Right cardiac atrium (tissue), 5 donors: ENCODE data around the gene CEACAM18. TPM values are rescaled to one million over a fixed set of nuclear protein-coding genes. Genes with fewer than 3 reads are reported as not detected.
"Not testable (repeated sequence)": the region's sequence is repeated elsewhere in the genome, so short reads cannot be mapped to it uniquely, and the experiment has no call there.

Experiments used
- ATAC-seq, 2 donors: fragments of 200-7000 bp; cut with Tn5 transposase; one replicate each; pipeline versions ENCODE4 v1.8.0 to v1.9.1; 2020; ENCODE audit warnings: moderate library complexity in 2 of 2, mild to moderate bottlenecking in 1 of 2
- DNase-seq, 3 donors: peaks; one replicate each; pipeline ENCODE4 v3.0.0-alpha.2; 2020
- H3K27ac ChIP-seq: one replicate; pipeline ENCODE4 v1.5.1; 2013; ENCODE audit warnings: mild to moderate bottlenecking, low read length, control low read depth, moderate library complexity
- H3K27me3 ChIP-seq: one replicate; pipeline ENCODE4 v1.6.1; 2013; ENCODE audit not compliant: control insufficient read depth, insufficient read depth
- H3K4me1 ChIP-seq: one replicate; pipeline ENCODE4 v1.6.1; 2013; ENCODE audit warnings: low read length; ENCODE audit not compliant: control insufficient read depth, insufficient read depth
- H3K4me3 ChIP-seq: one replicate; pipeline ENCODE4 v1.5.1; 2013; ENCODE audit warnings: low read length, control low read depth
- H3K9me3 ChIP-seq: one replicate; pipeline ENCODE4 v1.6.1; 2013; ENCODE audit warnings: low read length; ENCODE audit not compliant: control insufficient read depth
- WGBS: extraction: QIAGEN DNeasy Blood & Tissue Kit; methylation state at CpG from one replicate; pipeline ENCODE4 v1.1.7; 2013; 5-methylcytosine and 5-hydroxymethylcytosine counted together
- intact Hi-C, 4 donors: fragments of 100-400 bp; cut with DNase I; formaldehyde crosslinking; loops; one replicate each; pipeline versions ENCODE4 v1.11.0 to v1.14.0; 2022 to 2023
- long read RNA-seq, 4 donors: library from polyadenylated mRNA; unstranded; transcript quantifications; one replicate each; pipeline ENCODE4 v2.0.0, GENCODE V29; 2020 to 2021
- polyA plus RNA-seq: library from polyadenylated mRNA; stranded (reverse); fragments of 200-250 nt; gene quantifications from one replicate; pipeline ENCODE4 v1.2.3, GENCODE V29; 2013
- total RNA-seq, 4 donors: library from RNA; stranded (reverse); fragmentation: NEBNext Ultra II Directional; extraction: Animal tissue kit (Norgen Biotek cat#: 25700); gene quantifications; one replicate each; pipeline ENCODE4 v1.2.1, GENCODE V29; 2021
- donor health status: healthy with polysubstance abuse.
- donor health status: DM: no; HTN: yes; CAD: no.
- donor health status: DM: no; HTN: no; CAD: no.
- donor health status: DM: no; HTN: yes; CAD: no; lungs with severe emphysema.
- donor health status: DM: yes; HTN: yes; CAD: no.

The CEACAM18 gene
- not detected for total RNA-seq
- polyA plus RNA-seq: not detected
- long read RNA-seq, donor 1: 0 reads
- long read RNA-seq, donor 2: 0 reads
- long read RNA-seq, donor 3: 0 reads
- long read RNA-seq, donor 4: 0 reads

DNA sequence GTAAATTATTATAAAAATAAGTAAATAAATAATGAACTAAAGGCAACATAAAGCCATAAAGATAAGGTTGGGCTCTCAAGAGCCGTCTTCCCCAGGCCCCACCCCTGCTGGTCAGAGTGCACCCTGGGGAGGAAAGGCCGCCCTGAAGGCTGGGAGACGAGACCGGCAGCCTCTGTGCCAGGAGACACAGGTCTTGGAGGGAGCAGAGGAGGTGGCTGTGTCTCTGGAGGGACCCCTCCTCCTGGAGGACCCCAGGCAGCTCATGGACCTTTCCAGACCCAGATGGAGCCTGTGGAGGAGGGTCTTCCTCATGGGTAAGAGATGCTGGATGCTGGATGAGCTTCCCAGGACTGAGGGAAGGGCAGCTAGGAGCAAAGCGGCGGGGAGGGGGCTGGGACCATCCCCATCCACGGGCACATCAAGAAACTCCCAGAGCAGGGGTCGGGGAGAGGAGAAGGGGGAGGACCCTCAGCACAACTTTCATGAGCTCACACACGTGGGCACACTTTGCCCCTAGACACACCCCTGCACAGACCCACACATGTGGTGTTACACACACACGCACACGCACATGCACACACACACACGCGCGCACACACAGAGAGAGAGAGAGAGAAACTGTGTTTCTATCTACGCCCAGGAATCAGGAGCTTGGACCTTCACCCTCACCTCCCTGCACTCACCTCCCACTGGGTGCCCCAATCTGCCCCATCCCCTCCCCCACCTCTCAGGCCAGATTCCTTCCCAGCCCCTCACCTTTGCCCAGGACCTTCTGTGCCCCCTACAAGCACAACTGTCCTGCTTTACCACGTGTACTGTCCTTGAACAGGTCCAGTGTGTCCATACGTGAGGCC is at the start of gene CEACAM18:
Gene CEACAM18, plus strand, starts transcription at position 159 of the 854 bp plus-strand sequence.
- DNase-seq: no peak
- Histone ChIP-seq H3K27ac (no peak within 1 kb of the TSS), H3K9me3 (no peaks in the 10 kb centered on the region), H3K27me3 (no peaks in the 10 kb centered on the region), H3K4me3 (no peak within 1 kb of the TSS), H3K4me1 (no peaks in the 10 kb centered on the region)
- intact Hi-C loops: loop anchor here in 1 of 4 donors (10.0 kb wide), 1 partner anchor 336 kb away; no protein-coding TSS in a partner anchor
- WGBS: 61% methylated on average over 17 of the region's 17 CpGs
- no peak for ATAC-seq

DNA sequence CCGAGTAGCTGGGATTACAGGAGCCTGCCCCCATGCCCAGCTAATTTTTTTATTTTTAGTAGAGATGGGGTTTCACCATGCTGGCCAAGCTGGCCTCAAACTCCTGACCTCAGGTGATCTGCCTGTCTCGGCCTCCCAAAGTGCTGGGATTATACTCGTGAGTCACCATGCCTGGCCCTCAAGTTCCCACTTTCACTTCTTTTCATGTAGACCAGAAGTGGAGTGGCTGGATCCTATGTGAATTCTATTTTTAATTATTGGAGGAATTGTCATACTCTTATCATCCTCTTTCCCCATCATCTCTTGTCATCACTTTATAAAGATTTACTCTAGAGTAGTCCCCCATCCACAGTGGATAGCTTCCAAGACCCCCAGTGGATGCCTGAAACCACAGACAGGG is 48.1 kb upstream of the CEACAM18 start:
- H3K27me3 ChIP-seq: no peaks in the 10 kb centered on the region
- H3K9me3 ChIP-seq: no peaks in the 10 kb centered on the region
- H3K4me3 ChIP-seq: no peak overlapping the region
- intact Hi-C loops: no loop called here
- DNase-seq (no peak), ATAC-seq (no peak)
- WGBS: 51% methylated on average over 3 of the region's 3 CpGs
- H3K4me1 ChIP-seq: no peaks in the 10 kb centered on the region
- H3K27ac ChIP-seq: no peak overlapping the region

DNA sequence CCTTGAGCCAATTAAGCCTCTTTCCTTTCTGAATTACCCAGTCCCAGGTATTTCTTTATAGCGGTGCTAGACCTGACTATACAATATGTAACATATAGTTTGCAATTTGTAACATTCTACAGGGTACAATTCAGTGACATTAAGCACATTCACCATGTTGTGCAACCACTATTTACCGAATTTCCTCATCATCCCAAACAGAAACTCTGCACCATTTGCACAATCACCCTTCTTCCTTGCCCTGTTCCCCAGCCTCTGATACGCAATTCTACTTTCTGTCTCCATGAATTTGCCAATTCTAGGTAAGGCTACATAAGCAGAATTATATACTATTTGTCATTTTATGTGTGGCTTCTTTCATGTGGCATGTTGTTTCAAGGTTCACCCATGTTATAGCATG is 47.2 kb upstream of the CEACAM18 start:
- Histone ChIP-seq H3K27ac (peak overlapping the region; percentile 15), H3K9me3 (no peaks in the 10 kb centered on the region), H3K4me1 (no peaks in the 10 kb centered on the region), H3K27me3 (no peaks in the 10 kb centered on the region), H3K4me3 (no peak overlapping the region)
- ATAC-seq: no peak
- WGBS: 42% methylated on average over 3 of the region's 3 CpGs
- intact Hi-C loops: no loop called here
- no peak for DNase-seq

DNA sequence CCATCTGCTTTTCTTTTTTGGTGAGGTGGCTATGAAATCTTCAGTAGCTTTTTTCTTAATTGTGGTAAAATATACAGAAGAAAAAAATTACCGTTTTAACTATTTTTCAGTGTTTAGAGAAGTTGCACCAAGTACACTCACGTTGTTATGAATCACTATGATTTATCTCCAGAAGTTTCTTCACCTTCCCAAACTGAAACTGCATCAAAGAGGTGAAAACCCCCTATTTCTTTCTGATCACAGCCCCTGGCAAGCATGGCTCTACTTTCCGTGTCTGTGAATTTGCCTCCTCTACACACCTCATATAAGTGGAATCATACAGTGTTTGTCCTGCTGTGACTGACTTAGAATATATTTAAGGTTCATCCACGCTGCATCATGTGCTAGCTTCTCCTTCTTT is 45.3 kb upstream of the CEACAM18 start:
- DNase-seq (no peak), ATAC-seq (no peak)
- H3K9me3 ChIP-seq: no peaks in the 10 kb centered on the region
- no peak overlapping the region for H3K4me3 ChIP-seq
- 53% methylated on average over 4 of the region's 4 CpGs for WGBS
- H3K27me3 ChIP-seq: no peaks in the 10 kb centered on the region
- intact Hi-C loops: no loop called here
- no peak overlapping the region for H3K27ac ChIP-seq
- no peaks in the 10 kb centered on the region for H3K4me1 ChIP-seq

DNA sequence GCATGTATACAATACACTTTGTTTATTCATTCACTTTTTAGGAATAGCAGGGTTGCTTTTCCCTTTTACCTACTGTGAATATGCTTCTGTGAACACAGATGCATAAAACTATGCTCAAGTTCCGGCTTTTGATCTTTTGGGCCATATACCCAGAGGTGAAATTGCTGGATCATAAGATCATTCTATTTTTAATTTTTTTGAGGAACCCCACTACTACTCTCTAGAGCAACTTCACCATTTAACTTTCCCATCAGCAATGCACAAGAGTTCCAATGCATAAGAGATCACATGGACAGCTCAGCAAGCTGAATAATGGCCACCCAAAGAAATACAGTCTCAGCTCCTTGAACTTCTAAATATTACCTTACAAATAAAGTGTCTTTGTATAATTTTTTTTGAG is 43.9 kb upstream of the CEACAM18 start:
- DNase-seq (no peak), ATAC-seq (no peak)
- no peaks in the 10 kb centered on the region for H3K9me3 ChIP-seq
- no peak overlapping the region for H3K27ac ChIP-seq
- no peaks in the 10 kb centered on the region for H3K27me3 ChIP-seq
- intact Hi-C loops: no loop called here
- no peak overlapping the region for H3K4me3 ChIP-seq
- H3K4me1 ChIP-seq: no peaks in the 10 kb centered on the region
- WGBS: 69% methylated on average over 1 of the region's 1 CpG

DNA sequence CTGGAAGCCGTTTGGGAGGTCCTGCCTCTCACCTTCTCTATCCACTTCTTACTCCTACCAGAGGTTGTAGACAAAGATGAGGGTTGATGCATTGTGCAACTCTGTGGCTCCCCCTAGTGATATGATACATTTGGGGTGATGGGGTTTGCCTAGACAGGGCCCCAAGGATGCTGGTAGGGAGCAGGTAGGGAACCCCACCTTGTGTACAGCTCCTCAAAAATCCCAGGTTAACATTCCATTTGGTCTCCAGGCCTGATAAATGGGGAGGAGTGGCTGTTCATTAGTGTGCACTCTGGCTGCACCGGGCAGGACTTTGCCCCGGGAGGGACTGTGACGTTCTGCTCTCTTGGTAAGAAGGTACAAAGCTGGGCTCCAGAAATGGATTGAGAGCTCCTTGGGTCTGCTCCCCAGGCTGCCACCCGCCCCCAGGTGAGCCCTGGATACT is 39.3 kb upstream of the CEACAM18 start:
- Histone ChIP-seq H3K4me1 (no peaks in the 10 kb centered on the region), H3K9me3 (no peaks in the 10 kb centered on the region), H3K4me3 (no peak overlapping the region), H3K27me3 (no peaks in the 10 kb centered on the region), H3K27ac (no peak overlapping the region)
- no peak for ATAC-seq
- intact Hi-C loops: no loop called here
- DNase-seq: no peak
- 54% methylated on average over 5 of the region's 5 CpGs for WGBS

DNA sequence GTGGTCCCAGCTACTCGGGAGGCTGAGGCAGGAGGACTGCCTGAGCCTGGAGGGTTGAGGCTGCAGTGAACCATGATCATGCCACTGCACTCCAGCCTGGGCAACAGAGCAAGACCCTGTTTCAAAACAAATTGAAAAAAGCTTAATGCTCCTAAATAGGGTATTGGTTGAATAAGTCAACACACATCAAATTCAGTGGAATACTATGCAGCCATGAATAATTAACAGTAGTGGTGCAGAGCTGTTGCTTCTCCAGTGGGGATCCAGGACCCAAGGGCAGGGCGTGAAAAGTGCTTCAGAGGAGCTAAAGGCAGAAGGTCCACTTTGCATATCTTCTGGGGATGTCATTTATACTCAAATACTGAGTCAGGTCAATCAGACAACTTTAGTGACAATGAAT is 38.3 kb upstream of the CEACAM18 start:
- Histone ChIP-seq H3K4me1 (no peaks in the 10 kb centered on the region), H3K4me3 (no peak overlapping the region), H3K27me3 (no peaks in the 10 kb centered on the region), H3K27ac (no peak overlapping the region), H3K9me3 (no peaks in the 10 kb centered on the region)
- intact Hi-C loops: no loop called here
- WGBS: 67% methylated on average over 2 of the region's 2 CpGs
- ATAC-seq: no peak
- no peak for DNase-seq

DNA sequence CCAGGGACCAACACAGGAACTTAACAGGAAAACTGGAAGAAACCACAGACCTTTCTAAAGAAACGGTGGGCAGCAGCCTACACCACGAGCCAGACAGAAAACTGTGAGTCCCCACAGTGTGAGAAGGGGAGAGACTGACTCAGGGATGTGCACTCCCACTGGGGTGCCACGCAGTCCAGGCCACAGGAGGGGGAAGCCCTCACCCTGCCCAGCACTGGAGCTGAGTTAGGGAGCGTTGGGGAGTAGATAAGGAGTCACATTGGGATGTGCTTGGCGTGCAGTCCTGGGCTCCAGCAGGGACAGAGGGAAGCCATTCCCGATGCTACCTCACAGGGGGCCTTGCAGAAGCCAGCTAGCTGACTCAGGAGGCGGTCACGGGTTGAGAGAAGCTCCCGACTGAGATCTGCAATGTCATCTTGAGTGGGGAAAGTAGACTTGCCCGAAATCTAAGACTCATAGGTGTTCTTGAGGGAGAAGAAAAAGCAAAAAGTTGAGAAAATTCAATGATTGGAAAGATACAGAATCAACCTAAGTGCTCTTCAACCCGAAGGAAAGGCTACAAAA is 37.4 kb upstream of the CEACAM18 start:
- H3K4me3 ChIP-seq: no peak overlapping the region
- intact Hi-C loops: no loop called here

DNA sequence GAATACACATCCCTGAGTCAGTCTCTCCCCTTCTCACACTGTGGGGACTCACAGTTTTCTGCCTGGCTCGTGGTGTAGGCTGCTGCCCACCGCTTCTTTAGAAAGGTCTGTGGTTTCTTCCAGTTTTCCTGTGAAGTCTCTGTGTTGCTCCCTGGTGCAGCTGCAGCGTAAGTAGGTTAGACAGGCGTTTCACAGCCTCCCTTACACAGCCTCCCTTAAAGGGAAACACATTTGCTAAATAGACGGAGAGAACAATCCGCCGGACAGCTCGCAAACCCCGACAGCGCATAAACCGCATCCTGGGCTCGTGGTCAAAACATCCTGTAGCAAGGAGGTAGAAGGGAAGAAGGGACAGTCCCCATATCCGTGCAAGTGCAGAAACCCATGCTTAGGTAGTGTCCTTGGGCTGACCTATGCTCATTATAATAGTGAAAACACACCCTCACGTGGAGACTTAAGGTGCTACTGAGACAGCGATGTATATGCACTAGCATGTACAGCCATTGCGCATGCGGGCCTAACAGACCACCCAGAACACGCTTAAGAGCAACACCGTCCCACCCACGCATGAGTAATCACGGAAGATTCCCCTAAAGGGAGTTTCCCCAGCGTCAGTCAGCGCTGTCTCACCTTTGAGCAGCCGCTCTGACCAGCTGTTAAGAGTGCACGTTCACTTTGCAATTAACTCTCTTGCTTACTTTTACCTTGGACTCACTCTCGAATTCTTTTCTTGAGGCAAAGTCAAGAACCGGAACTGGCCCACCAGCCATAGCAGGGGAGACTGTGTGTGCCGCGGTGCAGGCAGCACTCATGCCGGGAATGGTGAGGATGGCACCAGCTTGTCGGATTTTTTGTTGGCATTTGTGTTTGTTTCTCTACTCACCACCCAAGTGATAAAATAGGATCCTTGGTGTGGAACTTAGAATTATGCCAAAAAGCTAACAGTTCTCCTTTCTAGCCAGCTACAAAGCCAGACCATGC is 36.6 kb upstream of the CEACAM18 start:
- Histone ChIP-seq H3K27ac (no peak overlapping the region), H3K4me3 (no peak overlapping the region), H3K9me3 (no peaks in the 10 kb centered on the region), H3K27me3 (no peaks in the 10 kb centered on the region), H3K4me1 (no peaks in the 10 kb centered on the region)
- intact Hi-C loops: no loop called here
- no peak for DNase-seq
- peak in 1 of 2 donors; percentile 32 for ATAC-seq
- WGBS: 65% methylated on average over 31 of the region's 31 CpGs

More for the DNA sequence above, 37.4 kb upstream of the CEACAM18 start:
- ATAC-seq (no peak), DNase-seq (no peak)
- Histone ChIP-seq H3K27ac (no peak overlapping the region), H3K27me3 (no peaks in the 10 kb centered on the region), H3K4me1 (no peaks in the 10 kb centered on the region), H3K9me3 (no peaks in the 10 kb centered on the region)
- 33% methylated on average over 11 of the region's 11 CpGs for WGBS

DNA sequence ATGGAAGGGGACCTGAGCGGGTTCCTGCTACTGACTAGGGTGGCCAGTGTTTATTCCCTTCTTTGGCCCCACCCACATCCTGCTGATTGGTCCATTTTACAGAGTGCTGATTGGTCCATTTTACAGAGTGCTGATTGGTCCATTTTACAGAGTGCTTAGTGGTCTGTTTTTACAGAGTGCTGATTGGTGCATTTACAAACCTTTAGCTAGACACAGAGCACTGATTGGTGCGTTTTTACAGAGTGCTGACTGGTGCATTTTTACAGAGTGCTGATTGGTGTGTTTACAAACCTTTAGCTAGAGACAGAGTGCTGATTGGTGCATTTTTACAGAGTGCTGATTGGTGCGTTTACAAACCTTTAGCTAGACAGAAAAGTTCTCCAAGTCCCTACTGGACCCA is 30.8 kb upstream of the CEACAM18 start:
- intact Hi-C loops, H3K4me1 ChIP-seq, H3K27ac ChIP-seq, H3K9me3 ChIP-seq, H3K4me3 ChIP-seq, H3K27me3 ChIP-seq, DNase-seq, ATAC-seq: not testable (repeated sequence)
- 69% methylated on average over 3 of the region's 3 CpGs for WGBS
